Measurements from ENCODE around the gene CRISP1. TPM values are rescaled to one million over a fixed set of nuclear protein-coding genes. Genes with fewer than 3 reads are reported as not detected.

The CRISP1 gene, protein sequence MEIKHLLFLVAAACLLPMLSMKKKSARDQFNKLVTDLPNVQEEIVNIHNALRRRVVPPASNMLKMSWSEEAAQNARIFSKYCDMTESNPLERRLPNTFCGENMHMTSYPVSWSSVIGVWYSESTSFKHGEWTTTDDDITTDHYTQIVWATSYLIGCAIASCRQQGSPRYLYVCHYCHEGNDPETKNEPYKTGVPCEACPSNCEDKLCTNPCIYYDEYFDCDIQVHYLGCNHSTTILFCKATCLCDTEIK
- not detected for total RNA-seq

DNA sequence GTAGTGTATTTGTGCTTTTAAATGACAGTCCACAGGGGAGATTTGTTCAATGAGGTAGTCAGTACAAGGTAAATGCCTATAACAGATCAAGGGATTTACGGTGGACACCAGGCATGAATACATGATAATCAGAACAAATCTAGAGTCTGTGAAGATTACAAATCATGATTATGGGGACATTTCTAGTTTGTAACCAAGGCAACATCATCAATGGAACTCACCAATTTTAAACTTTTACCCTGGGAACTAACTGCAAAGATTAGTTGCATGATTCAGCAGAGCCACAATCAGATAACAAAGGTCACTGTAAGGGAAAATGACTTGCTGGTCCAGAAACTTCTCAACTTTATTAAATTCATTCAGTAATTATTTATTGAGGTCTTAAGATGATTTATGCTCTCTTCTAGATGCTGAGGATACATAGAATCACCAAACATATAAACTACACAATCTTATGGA lies at the start of gene CRISP1:
TSS of gene CRISP1 (minus strand) at position 51 of the 459 bp plus-strand sequence. CDS start 9,135 bp downstream, outside the sequence.
- Histone ChIP-seq H3K9me3 (no peaks in the 10 kb centered on the region), H3K4me1 (no peaks in the 10 kb centered on the region), H3K27ac (no peak within 1 kb of the TSS), H3K36me3 (no peaks in the 10 kb centered on the region), H3K27me3 (no peaks in the 10 kb centered on the region), H3K4me3 (replicated peaks in 1 of 3) (no peak within 1 kb of the TSS)
- 74 to 78% methylated on average over 1 of the region's 1 CpG for WGBS, 2 donors
- intact Hi-C loops (cut with DNase I) = no loop called here
- TF ChIP-seq, protein P1, sequence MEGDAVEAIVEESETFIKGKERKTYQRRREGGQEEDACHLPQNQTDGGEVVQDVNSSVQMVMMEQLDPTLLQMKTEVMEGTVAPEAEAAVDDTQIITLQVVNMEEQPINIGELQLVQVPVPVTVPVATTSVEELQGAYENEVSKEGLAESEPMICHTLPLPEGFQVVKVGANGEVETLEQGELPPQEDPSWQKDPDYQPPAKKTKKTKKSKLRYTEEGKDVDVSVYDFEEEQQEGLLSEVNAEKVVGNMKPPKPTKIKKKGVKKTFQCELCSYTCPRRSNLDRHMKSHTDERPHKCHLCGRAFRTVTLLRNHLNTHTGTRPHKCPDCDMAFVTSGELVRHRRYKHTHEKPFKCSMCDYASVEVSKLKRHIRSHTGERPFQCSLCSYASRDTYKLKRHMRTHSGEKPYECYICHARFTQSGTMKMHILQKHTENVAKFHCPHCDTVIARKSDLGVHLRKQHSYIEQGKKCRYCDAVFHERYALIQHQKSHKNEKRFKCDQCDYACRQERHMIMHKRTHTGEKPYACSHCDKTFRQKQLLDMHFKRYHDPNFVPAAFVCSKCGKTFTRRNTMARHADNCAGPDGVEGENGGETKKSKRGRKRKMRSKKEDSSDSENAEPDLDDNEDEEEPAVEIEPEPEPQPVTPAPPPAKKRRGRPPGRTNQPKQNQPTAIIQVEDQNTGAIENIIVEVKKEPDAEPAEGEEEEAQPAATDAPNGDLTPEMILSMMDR (IDR thresholded peaks at IDR 0.05) = no peak
- no peak for TF ChIP-seq POLR2A (IDR thresholded peaks at IDR 0.05)
- DNase-seq = no peak

DNA sequence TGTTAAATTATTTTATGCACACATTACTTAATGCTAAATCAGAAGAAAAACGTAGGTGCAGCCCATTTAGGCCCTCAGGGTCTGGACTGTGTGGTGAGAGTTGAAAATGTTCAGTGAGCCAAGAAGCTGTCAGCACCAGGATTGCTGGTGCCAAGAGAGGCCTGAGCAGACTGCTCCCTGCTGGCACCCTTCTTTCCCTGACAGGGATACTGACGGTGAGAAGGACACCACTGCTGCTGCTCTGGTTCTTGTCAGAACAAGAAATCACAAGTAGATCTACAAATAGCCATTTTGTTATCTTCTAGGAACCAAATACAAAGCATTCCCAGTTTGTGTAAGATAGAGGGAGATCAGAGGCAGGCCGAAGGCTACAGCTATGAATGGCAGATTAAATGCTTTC lies 48.7 kb upstream of the CRISP1 start:
- TF ChIP-seq, protein P1 (IDR thresholded peaks at IDR 0.05) = no peak
- TF ChIP-seq POLR2A (IDR thresholded peaks at IDR 0.05) = no peak
- intact Hi-C loops (cut with DNase I) = no loop called here
- Histone ChIP-seq H3K9me3 (no peaks in the 10 kb centered on the region), H3K27ac (no peak overlapping the region), H3K36me3 (no peaks in the 10 kb centered on the region), H3K4me3 (replicated peaks in 1 of 3) (no peak overlapping the region), H3K27me3 (no peaks in the 10 kb centered on the region), H3K4me1 (no peaks in the 10 kb centered on the region)
- DNase-seq = no peak
- 39 to 55% methylated on average over 3 of the region's 3 CpGs for WGBS, 2 donors

DNA sequence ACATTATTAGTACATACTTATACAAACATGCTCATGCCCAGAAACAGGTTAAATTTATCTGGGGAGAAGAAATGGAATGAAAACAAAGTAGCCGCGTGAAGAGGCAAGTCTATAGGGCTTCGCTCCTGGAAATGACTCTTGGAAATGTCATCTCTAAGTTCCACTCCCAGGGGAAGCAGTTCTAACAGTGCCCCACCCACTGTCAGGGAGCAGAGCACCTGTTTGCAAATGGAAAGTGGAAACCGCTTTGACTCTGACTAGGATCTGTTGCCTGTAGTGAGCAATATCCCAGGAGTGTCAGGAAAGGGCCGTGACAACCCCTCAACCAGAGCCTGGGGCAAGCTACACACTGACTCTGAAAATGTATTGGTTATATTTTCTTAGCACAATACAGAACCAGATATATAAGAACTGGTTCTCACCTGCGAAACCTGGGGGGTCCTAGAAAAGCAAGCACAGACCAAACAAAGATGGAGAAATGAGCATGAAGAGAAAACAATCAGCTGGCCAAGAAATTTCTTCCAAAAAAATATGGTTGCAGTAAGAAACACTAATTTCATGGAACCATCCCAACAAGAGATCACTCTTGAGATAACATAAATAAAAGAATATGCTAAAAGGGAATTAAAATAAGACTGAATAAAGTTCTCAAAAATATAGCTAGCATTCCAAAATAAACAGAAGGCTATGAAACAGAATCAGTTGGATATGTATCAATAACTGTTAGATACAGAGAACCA lies 47.5 kb upstream of the CRISP1 start:
- WGBS, 2 donors = 30 to 46% methylated on average over 6 of the region's 6 CpGs
- H3K9me3 ChIP-seq = no peaks in the 10 kb centered on the region
- TF ChIP-seq, protein P1 (IDR thresholded peaks at IDR 0.05) = no peak
- TF ChIP-seq POLR2A (IDR thresholded peaks at IDR 0.05) = no peak
- no peak overlapping the region for H3K27ac ChIP-seq
- H3K4me3 ChIP-seq (replicated peaks in 1 of 3) = no peak overlapping the region
- intact Hi-C loops (cut with DNase I) = no loop called here
- no peak for DNase-seq
- H3K27me3 ChIP-seq = no peaks in the 10 kb centered on the region
- no peaks in the 10 kb centered on the region for H3K36me3 ChIP-seq
- no peaks in the 10 kb centered on the region for H3K4me1 ChIP-seq

DNA sequence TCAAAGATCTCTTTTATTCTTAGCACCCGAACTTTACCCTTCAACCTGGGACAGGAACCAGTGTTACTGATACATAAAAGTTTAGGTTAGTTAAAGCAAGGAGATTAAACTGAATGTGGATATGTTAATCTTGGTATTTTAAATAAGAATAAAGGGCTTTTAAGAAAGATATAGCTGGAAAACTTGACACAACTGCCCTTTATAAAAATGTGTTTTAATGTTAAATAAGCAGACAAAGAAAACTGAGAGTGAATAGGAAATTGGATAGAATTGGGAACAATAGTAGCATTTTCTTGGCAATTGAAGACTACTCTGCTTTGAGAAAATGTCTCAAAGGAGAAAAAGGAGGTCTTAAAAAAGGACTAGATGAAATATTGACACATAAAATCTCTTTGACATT lies 45.9 kb upstream of the CRISP1 start:
- H3K27ac ChIP-seq = no peak overlapping the region
- DNase-seq = no peak
- WGBS, 2 donors = 74 to 76% methylated on average over 1 of the region's 1 CpG
- TF ChIP-seq, protein P1 (IDR thresholded peaks at IDR 0.05) = no peak
- TF ChIP-seq POLR2A (IDR thresholded peaks at IDR 0.05) = no peak
- H3K36me3 ChIP-seq = no peaks in the 10 kb centered on the region
- H3K9me3 ChIP-seq = no peaks in the 10 kb centered on the region
- intact Hi-C loops (cut with DNase I) = no loop called here
- no peaks in the 10 kb centered on the region for H3K27me3 ChIP-seq
- no peak overlapping the region for H3K4me3 ChIP-seq (replicated peaks in 1 of 3)
- no peaks in the 10 kb centered on the region for H3K4me1 ChIP-seq

DNA sequence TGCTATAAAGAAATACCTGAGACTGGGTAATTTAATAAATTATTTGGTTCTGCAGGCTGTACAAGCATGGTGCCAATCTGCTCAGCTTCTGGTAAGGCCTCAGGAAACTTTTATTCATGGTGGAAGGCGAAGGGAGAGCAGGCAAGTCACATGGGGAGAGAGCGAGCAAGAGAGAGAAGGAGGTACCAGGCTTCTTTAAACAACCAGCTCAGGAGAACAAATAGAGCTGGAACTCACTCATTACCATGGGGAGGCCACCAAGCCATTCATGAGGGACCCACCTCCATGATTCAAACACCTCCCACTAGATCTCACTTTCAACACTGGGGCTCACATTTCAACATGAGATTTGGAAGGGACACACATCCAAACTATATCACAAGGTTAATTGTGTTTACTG lies 44.9 kb upstream of the CRISP1 start:
- no peak for DNase-seq
- TF ChIP-seq, protein P1 (IDR thresholded peaks at IDR 0.05) = no peak
- no peak for TF ChIP-seq POLR2A (IDR thresholded peaks at IDR 0.05)
- intact Hi-C loops (cut with DNase I) = no loop called here
- Histone ChIP-seq H3K4me3 (replicated peaks in 1 of 3) (no peak overlapping the region), H3K27me3 (no peaks in the 10 kb centered on the region), H3K27ac (no peak overlapping the region), H3K36me3 (no peaks in the 10 kb centered on the region), H3K4me1 (no peaks in the 10 kb centered on the region), H3K9me3 (no peaks in the 10 kb centered on the region)
- WGBS, 2 donors = 74 to 85% methylated on average over 2 of the region's 2 CpGs
